Islet precursor cell (in vitro differentiated cells): ENCODE results near the gene CTSS.
"Not testable (repeated sequence)": the region's sequence is repeated elsewhere in the genome, so short reads cannot be mapped to it uniquely, and the experiment has no call there.

Experiments
- DNase-seq: peaks from one replicate; pipeline ENCODE4 v3.0.0-alpha.2; 2018

The CTSS gene

GRCh38 chr1:150765296-150765976 lies at the start of gene CTSS:
CTSS (minus strand) TSS chr1:150765778; CDS start chr1:150764763, 1,015 bp downstream.
- DNase-seq = no peak

GRCh38 chr1:150813028-150813707 lies 47.6 kb upstream of the CTSS start:
- peak; percentile 83 for DNase-seq

GRCh38 chr1:150810958-150811659 lies 45.5 kb upstream of the CTSS start:
- DNase-seq = no peak

GRCh38 chr1:150809651-150810050 lies 44.1 kb upstream of the CTSS start:
- no peak for DNase-seq

- DNase-seq = no peak
These were observed 43.3 kb upstream of the CTSS start for GRCh38 chr1:150808846-150809245.

- DNase-seq = no peak
These were observed 42.5 kb upstream of the CTSS start, which contains the start of gene CTSK for GRCh38 chr1:150808121-150808520. CTSK (minus strand) TSS chr1:150808260; CDS start chr1:150806805, 1,455 bp downstream.

GRCh38 chr1:150807249-150808023 lies 41.9 kb upstream of the CTSS start:
- no peak for DNase-seq

GRCh38 chr1:150805899-150806298 lies 40.3 kb upstream of the CTSS start:
- DNase-seq = no peak

- DNase-seq = no peak
These were observed 39.1 kb upstream of the CTSS start for GRCh38 chr1:150804671-150805070.

GRCh38 chr1:150799089-150799488 lies 33.5 kb upstream of the CTSS start:
- DNase-seq = no peak

- DNase-seq = no peak
These were observed 32.9 kb upstream of the CTSS start for GRCh38 chr1:150798525-150798924.

- no peak for DNase-seq
These were observed 30.8 kb upstream of the CTSS start for GRCh38 chr1:150796374-150796773.

- DNase-seq = not testable (repeated sequence)
These were observed 28.2 kb upstream of the CTSS start for GRCh38 chr1:150793778-150794177.

GRCh38 chr1:150793221-150793620 lies 27.6 kb upstream of the CTSS start:
- DNase-seq = no peak

GRCh38 chr1:150791585-150791984 lies 26.0 kb upstream of the CTSS start:
- no peak for DNase-seq

GRCh38 chr1:150789396-150789795 lies 23.8 kb upstream of the CTSS start:
- DNase-seq = no peak

- DNase-seq = no peak
These were observed 23.4 kb upstream of the CTSS start for GRCh38 chr1:150788946-150789345.

GRCh38 chr1:150787455-150787854 lies 21.9 kb upstream of the CTSS start:
- DNase-seq = no peak

GRCh38 chr1:150780510-150780909 lies 14.9 kb upstream of the CTSS start:
- no peak for DNase-seq

- no peak for DNase-seq
These were observed 12.8 kb upstream of the CTSS start for GRCh38 chr1:150778409-150778808.

- no peak for DNase-seq
These were observed 12.0 kb upstream of the CTSS start for GRCh38 chr1:150777544-150777943.

GRCh38 chr1:150775931-150776505 lies 10.4 kb upstream of the CTSS start:
- not testable (repeated sequence) for DNase-seq

GRCh38 chr1:150775276-150775675 lies 9.7 kb upstream of the CTSS start:
- DNase-seq = no peak
